HEK293 (cell line): Measurements from ENCODE around the gene EFCAB8.

Experiments used
- CTCF ChIA-PET: fragments of 350-600 bp; formaldehyde crosslinking; extraction: SDS; loops from one replicate; lab custom pipeline; 2021; ENCODE audit warnings: antibody characterized with exemption; lab: Yijun Ruan, JAX
- POLR2A ChIA-PET: fragments of 300-600 bp; formaldehyde crosslinking; extraction: SDS; loops from one replicate; lab custom pipeline; 2020; ENCODE audit warnings: antibody characterized with exemption, inconsistent platforms; lab: Yijun Ruan, JAX
- H3K27ac ChIP-seq: fragments of 200-500 bp; sonication (Bioruptor generic); 2 replicates; pipeline ENCODE4 v1.5.1; 2014; ENCODE audit warnings: low read depth, low read length, control low read depth, inconsistent platforms; ENCODE audit errors: extremely low read depth
- H3K36me3 ChIP-seq, 2 experiments: fragments of 200-500 bp in 1 of 2; sonication (Bioruptor generic) in 1 of 2; 1 replicate in 1 of 2; 2 replicates in 1 of 2; pipeline ENCODE4 v1.5.1; 2014 to 2017; ENCODE audit warnings: inconsistent platforms in 2 of 2, low read length in 2 of 2; ENCODE audit not compliant: control insufficient read depth in 2 of 2, insufficient read depth in 1 of 2
- H3K4me1 ChIP-seq: fragments of 200-500 bp; sonication (Bioruptor generic); 2 replicates; pipeline ENCODE4 v1.5.1; 2014; ENCODE audit warnings: mild to moderate bottlenecking, low read length, inconsistent platforms; ENCODE audit not compliant: control insufficient read depth, insufficient read depth
- H3K4me3 ChIP-seq: 2 replicates; pipeline ENCODE4 v1.5.1; 2011; ENCODE audit warnings: low read depth, mild to moderate bottlenecking, control low read depth, low read length, moderate library complexity
- H3K9me3 ChIP-seq: fragments of 200-500 bp; sonication (Bioruptor generic); 2 replicates; pipeline ENCODE4 v1.5.1; 2014; ENCODE audit warnings: low read depth, low read length, inconsistent platforms; ENCODE audit not compliant: control insufficient read depth, insufficient read depth
- GLIS1 ChIP-seq: fragments of 450-650 bp; formaldehyde crosslinking; IDR thresholded peaks from 2 replicates; pipeline ENCODE4 v1.5.1; 2016; ENCODE audit warnings: missing biosample characterization, missing genetic modification characterization
- IKZF3 ChIP-seq: fragments of 450-650 bp; IDR thresholded peaks from 2 replicates; pipeline ENCODE4 v1.5.0; 2018; ENCODE audit warnings: missing biosample characterization, mild to moderate bottlenecking, missing genetic modification characterization, moderate library complexity
- MYNN ChIP-seq: fragments of 450-650 bp; formaldehyde crosslinking; IDR thresholded peaks from 2 replicates; pipeline ENCODE4 v1.5.1; 2016; ENCODE audit warnings: missing biosample characterization, missing genetic modification characterization, borderline replicate concordance
- PRDM2 ChIP-seq: fragments of 450-650 bp; formaldehyde crosslinking; IDR thresholded peaks from 2 replicates; pipeline ENCODE4 v1.5.1; 2016; ENCODE audit warnings: missing biosample characterization, missing genetic modification characterization, borderline replicate concordance
- REPIN1 ChIP-seq: fragments of 450-650 bp; formaldehyde crosslinking; IDR thresholded peaks from 2 replicates; pipeline ENCODE4 v1.5.1; 2017; ENCODE audit warnings: missing biosample characterization, missing genetic modification characterization, low read depth
- SCRT1 ChIP-seq: fragments of 450-650 bp; formaldehyde crosslinking; IDR thresholded peaks from 2 replicates; pipeline ENCODE4 v1.5.1; 2016; ENCODE audit warnings: missing biosample characterization, missing genetic modification characterization, borderline replicate concordance
- SETDB1 ChIP-seq: IDR thresholded peaks from one replicate; pipeline ENCODE4 v1.6.1; 2017; ENCODE audit warnings: mild to moderate bottlenecking, low read length, moderate library complexity, mixed read lengths; ENCODE audit not compliant: insufficient read length
- SP3 ChIP-seq: fragments of 450-650 bp; formaldehyde crosslinking; IDR thresholded peaks from 2 replicates; pipeline ENCODE4 v1.5.1; 2016; ENCODE audit warnings: missing biosample characterization, missing genetic modification characterization
- SP7 ChIP-seq: fragments of 450-650 bp; formaldehyde crosslinking; IDR thresholded peaks from 2 replicates; pipeline ENCODE4 v1.5.1; 2016; ENCODE audit warnings: missing biosample characterization, missing genetic modification characterization
- TRIM28 ChIP-seq: IDR thresholded peaks from 2 replicates; pipeline ENCODE4 v1.6.1; 2011; ENCODE audit warnings: low read length, control low read depth, borderline replicate concordance
- YY1 ChIP-seq: fragments of 450-650 bp; formaldehyde crosslinking; IDR thresholded peaks from 2 replicates; pipeline ENCODE4 v1.5.1; 2018; ENCODE audit warnings: missing biosample characterization, missing genetic modification characterization
- ZBTB11 ChIP-seq: fragments of 450-650 bp; formaldehyde crosslinking; conservative IDR thresholded peaks from 2 replicates; pipeline ENCODE4 v1.5.1; 2016; ENCODE audit warnings: low read depth, missing biosample characterization, missing genetic modification characterization
- ZBTB44 ChIP-seq: fragments of 450-650 bp; IDR thresholded peaks from 2 replicates; pipeline ENCODE4 v1.5.1; 2018; ENCODE audit warnings: missing biosample characterization, mild to moderate bottlenecking, missing genetic modification characterization
- ZNF155 ChIP-seq: fragments of 450-650 bp; formaldehyde crosslinking; IDR thresholded peaks from 2 replicates; pipeline ENCODE4 v1.5.1; 2016; ENCODE audit warnings: missing biosample characterization, missing genetic modification characterization
- ZNF23 ChIP-seq: fragments of 450-650 bp; formaldehyde crosslinking; IDR thresholded peaks from 2 replicates; pipeline ENCODE4 v1.5.1; 2016; ENCODE audit warnings: missing biosample characterization, missing genetic modification characterization, borderline replicate concordance
- ZNF664 ChIP-seq: fragments of 450-650 bp; formaldehyde crosslinking; IDR thresholded peaks from 2 replicates; pipeline ENCODE4 v1.5.1; 2016; ENCODE audit warnings: missing biosample characterization, missing genetic modification characterization
- TF ChIP-seq, protein P1 (sequence below): fragments of 450-650 bp; formaldehyde crosslinking; IDR thresholded peaks from 2 replicates; pipeline ENCODE4 v1.5.1; 2016; ENCODE audit warnings: missing biosample characterization, missing genetic modification characterization
- TF ChIP-seq, protein P2 (sequence below): fragments of 450-650 bp; formaldehyde crosslinking; IDR thresholded peaks from 2 replicates; pipeline ENCODE4 v1.5.1; 2017; ENCODE audit warnings: missing biosample characterization, missing genetic modification characterization
- TF ChIP-seq, protein P3 (sequence below): fragments of 450-650 bp; formaldehyde crosslinking; IDR thresholded peaks from 2 replicates; pipeline ENCODE4 v1.5.1; 2016; ENCODE audit warnings: missing biosample characterization, missing genetic modification characterization

Gene EFCAB8

GRCh38 chr20:32906200-32906599 lies 47.5 kb downstream of the EFCAB8 start:
- no peaks in the 10 kb centered on the region for H3K36me3 ChIP-seq
- H3K27ac ChIP-seq, result no peak overlapping the region
- H3K4me1 ChIP-seq, result no peaks in the 10 kb centered on the region
- no peaks in the 10 kb centered on the region for H3K9me3 ChIP-seq
- H3K4me3 ChIP-seq, result no peak overlapping the region
- TF ChIP-seq GLIS1 (tag by site-specific recombination) (peak; percentile 87), PRDM2 (tag by site-specific recombination) (no peak), SCRT1 (no peak)
- ChIA-PET POLR2A (no interaction called here), CTCF (interaction anchor here (0.8 to 1.0 kb wide), 3 partner anchors 17 to 171 kb away, joined by 4 to 5 read pairs (median 5); no protein-coding TSS in a partner anchor)

- POLR2A ChIA-PET, result no interaction called here
- no peak for TF ChIP-seq IKZF3 (tag by site-specific recombination)
- no peak for TF ChIP-seq ZBTB44 (tag by site-specific recombination)
- no peak for TF ChIP-seq SETDB1
- TF ChIP-seq SP3 (tag by site-specific recombination), result no peak
- TF ChIP-seq, protein P1, sequence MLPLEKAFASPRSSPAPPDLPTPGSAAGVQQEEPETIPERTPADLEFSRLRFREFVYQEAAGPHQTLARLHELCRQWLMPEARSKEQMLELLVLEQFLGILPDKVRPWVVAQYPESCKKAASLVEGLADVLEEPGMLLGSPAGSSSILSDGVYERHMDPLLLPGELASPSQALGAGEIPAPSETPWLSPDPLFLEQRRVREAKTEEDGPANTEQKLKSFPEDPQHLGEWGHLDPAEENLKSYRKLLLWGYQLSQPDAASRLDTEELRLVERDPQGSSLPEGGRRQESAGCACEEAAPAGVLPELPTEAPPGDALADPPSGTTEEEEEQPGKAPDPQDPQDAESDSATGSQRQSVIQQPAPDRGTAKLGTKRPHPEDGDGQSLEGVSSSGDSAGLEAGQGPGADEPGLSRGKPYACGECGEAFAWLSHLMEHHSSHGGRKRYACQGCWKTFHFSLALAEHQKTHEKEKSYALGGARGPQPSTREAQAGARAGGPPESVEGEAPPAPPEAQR (tag by site-specific recombination), result no peak
- no peak for TF ChIP-seq ZNF155 (tag by site-specific recombination)
- TF ChIP-seq TRIM28, result no peak
- no peak for TF ChIP-seq ZNF664 (tag by site-specific recombination)
- no peak for TF ChIP-seq REPIN1 (tag by site-specific recombination)
- TF ChIP-seq ZBTB11 (tag by site-specific recombination), result no peak
- TF ChIP-seq ZNF23, result no peak
- no peak for TF ChIP-seq YY1 (tag by site-specific recombination)
- TF ChIP-seq, protein P2, sequence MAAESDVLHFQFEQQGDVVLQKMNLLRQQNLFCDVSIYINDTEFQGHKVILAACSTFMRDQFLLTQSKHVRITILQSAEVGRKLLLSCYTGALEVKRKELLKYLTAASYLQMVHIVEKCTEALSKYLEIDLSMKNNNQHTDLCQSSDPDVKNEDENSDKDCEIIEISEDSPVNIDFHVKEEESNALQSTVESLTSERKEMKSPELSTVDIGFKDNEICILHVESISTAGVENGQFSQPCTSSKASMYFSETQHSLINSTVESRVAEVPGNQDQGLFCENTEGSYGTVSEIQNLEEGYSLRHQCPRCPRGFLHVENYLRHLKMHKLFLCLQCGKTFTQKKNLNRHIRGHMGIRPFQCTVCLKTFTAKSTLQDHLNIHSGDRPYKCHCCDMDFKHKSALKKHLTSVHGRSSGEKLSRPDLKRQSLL (tag by site-specific recombination), result no peak
- no peak for TF ChIP-seq SP7
- TF ChIP-seq, protein P3, sequence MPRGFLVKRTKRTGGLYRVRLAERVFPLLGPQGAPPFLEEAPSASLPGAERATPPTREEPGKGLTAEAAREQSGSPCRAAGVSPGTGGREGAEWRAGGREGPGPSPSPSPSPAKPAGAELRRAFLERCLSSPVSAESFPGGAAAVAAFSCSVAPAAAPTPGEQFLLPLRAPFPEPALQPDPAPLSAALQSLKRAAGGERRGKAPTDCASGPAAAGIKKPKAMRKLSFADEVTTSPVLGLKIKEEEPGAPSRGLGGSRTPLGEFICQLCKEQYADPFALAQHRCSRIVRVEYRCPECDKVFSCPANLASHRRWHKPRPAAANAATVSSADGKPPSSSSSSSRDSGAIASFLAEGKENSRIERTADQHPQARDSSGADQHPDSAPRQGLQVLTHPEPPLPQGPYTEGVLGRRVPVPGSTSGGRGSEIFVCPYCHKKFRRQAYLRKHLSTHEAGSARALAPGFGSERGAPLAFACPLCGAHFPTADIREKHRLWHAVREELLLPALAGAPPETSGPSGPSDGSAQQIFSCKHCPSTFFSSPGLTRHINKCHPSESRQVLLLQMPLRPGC (tag by site-specific recombination), result no peak
- no peak for TF ChIP-seq MYNN (tag by site-specific recombination)
Observed at GRCh38 chr20:32906871-32907495, 48.3 kb downstream of the EFCAB8 start.

More at GRCh38 chr20:32906871-32907495, 48.3 kb downstream of the EFCAB8 start:
- Histone ChIP-seq H3K36me3 (no peaks in the 10 kb centered on the region), H3K4me3 (no peak overlapping the region), H3K9me3 (no peaks in the 10 kb centered on the region), H3K4me1 (no peaks in the 10 kb centered on the region), H3K27ac (no peak overlapping the region)
- CTCF ChIA-PET, result interaction anchor here (1.0 kb wide), 1 partner anchor 16 kb away, joined by 5 read pairs; no protein-coding TSS in a partner anchor
